Neural cell (in vitro differentiated cells): ENCODE measurements around the gene C1orf210. TPM values are rescaled to one million over a fixed set of nuclear protein-coding genes. Genes with fewer than 3 reads are reported as not detected.

Source experiments
- H2AFZ ChIP-seq: fragments of 200-600, 300-800 bp; sonication (generic), shearing (Covaris generic); 2 replicates; pipeline ENCODE4 v1.6.0; 2014; ENCODE audit warnings: low read depth, mild to moderate bottlenecking, antibody characterized with exemption, low read length, moderate library complexity
- H3F3A ChIP-seq: fragments of 200-600 bp; shearing (Covaris generic); 2 replicates; pipeline ENCODE4 v1.6.1; 2016; ENCODE audit warnings: mild to moderate bottlenecking, moderate library complexity, mixed read lengths, antibody characterized with exemption, low read length; ENCODE audit not compliant: insufficient read depth, poor library complexity, severe bottlenecking
- H3K27ac ChIP-seq: fragments of 200-600, 300-800 bp; sonication (generic), shearing (Covaris generic); 2 replicates; pipeline ENCODE4 v1.5.1; 2014; ENCODE audit warnings: mild to moderate bottlenecking, low read length, moderate library complexity
- H3K27me3 ChIP-seq: fragments of 300-800, 200-600 bp; sonication (generic), shearing (Covaris generic); 2 replicates; pipeline ENCODE4 v1.6.0; 2014; ENCODE audit warnings: mild to moderate bottlenecking, low read depth, low read length, moderate library complexity; ENCODE audit not compliant: insufficient read depth
- H3K36me3 ChIP-seq: fragments of 300-800, 200-600 bp; sonication (generic), shearing (Covaris generic); 2 replicates; pipeline ENCODE4 v1.5.1; 2014; ENCODE audit warnings: mild to moderate bottlenecking, antibody characterized with exemption, low read length, moderate library complexity; ENCODE audit not compliant: insufficient read depth
- H3K4me2 ChIP-seq: fragments of 300-800, 200-600 bp; sonication (generic), shearing (Covaris generic); 2 replicates; pipeline ENCODE4 v1.6.0; 2014; ENCODE audit warnings: mild to moderate bottlenecking, low read length
- H3K4me3 ChIP-seq: fragments of 300-800, 200-600 bp; sonication (generic), shearing (Covaris generic); 2 replicates; pipeline ENCODE4 v1.5.1; 2014; ENCODE audit warnings: mild to moderate bottlenecking, low read length, moderate library complexity
- H3K79me2 ChIP-seq: fragments of 200-600 bp; shearing (Covaris generic); replicated peaks from 2 replicates; pipeline ENCODE4 v1.6.0; 2014; ENCODE audit warnings: mild to moderate bottlenecking, low read length, moderate library complexity; ENCODE audit not compliant: insufficient read depth
- H3K9ac ChIP-seq: fragments of 300-800, 200-600 bp; sonication (generic), shearing (Covaris generic); 2 replicates; pipeline ENCODE4 v1.6.1; 2016; ENCODE audit warnings: mild to moderate bottlenecking, low read length, mixed read lengths
- H3K9me2 ChIP-seq: fragments of 200-600 bp; shearing (Covaris generic); 2 replicates; pipeline ENCODE4 v1.6.1; 2016; ENCODE audit warnings: mild to moderate bottlenecking, low read length, mixed read lengths; ENCODE audit not compliant: insufficient read depth
- H3K9me3 ChIP-seq: fragments of 200-600, 300-800 bp; sonication (generic), shearing (Covaris generic); 2 replicates; pipeline ENCODE4 v1.6.1; 2016; ENCODE audit warnings: mild to moderate bottlenecking, mixed run types, low read length, moderate library complexity, mixed read lengths
- H4K20me1 ChIP-seq: fragments of 200-600 bp; shearing (Covaris generic); 2 replicates; pipeline ENCODE4 v1.6.1; 2016; ENCODE audit warnings: mild to moderate bottlenecking, mixed run types; ENCODE audit not compliant: insufficient read depth
- CTCF ChIP-seq: fragments of 450-650 bp; IDR thresholded peaks from 2 replicates; pipeline ENCODE4 v1.5.1; 2014; ENCODE audit warnings: antibody characterized with exemption, mild to moderate bottlenecking, moderate library complexity; ENCODE audit not compliant: poor library complexity, severe bottlenecking
- EP300 ChIP-seq: fragments of 450-650 bp; conservative IDR thresholded peaks from 2 replicates; pipeline ENCODE4 v1.6.1; 2014; ENCODE audit warnings: antibody characterized with exemption, mild to moderate bottlenecking, moderate library complexity; ENCODE audit not compliant: poor library complexity, severe bottlenecking
- EZH2 ChIP-seq: fragments of 200-600, 300-800 bp; shearing (Covaris generic), sonication (generic); IDR thresholded peaks from 2 replicates; pipeline ENCODE4 v1.6.1; 2014; ENCODE audit warnings: antibody characterized with exemption, low read length, borderline replicate concordance, mild to moderate bottlenecking; ENCODE audit not compliant: insufficient read depth, poor library complexity, severe bottlenecking
- MXI1 ChIP-seq: fragments of 450-650 bp; conservative IDR thresholded peaks from 2 replicates; pipeline ENCODE4 v1.6.1; 2014; ENCODE audit warnings: antibody characterized with exemption, mild to moderate bottlenecking; ENCODE audit not compliant: poor library complexity, severe bottlenecking
- POLR2AphosphoS5 ChIP-seq: IDR thresholded peaks from 2 replicates; pipeline ENCODE4 v1.6.1; 2012
- RAD21 ChIP-seq: fragments of 450-650 bp; conservative IDR thresholded peaks from 2 replicates; pipeline ENCODE4 v1.6.1; 2014; ENCODE audit warnings: antibody characterized with exemption, mild to moderate bottlenecking, moderate library complexity
- REST ChIP-seq: IDR thresholded peaks from 2 replicates; pipeline ENCODE4 v1.6.1; 2012; ENCODE audit warnings: borderline replicate concordance
- SMC3 ChIP-seq: fragments of 450-650 bp; conservative IDR thresholded peaks from 2 replicates; pipeline ENCODE4 v1.6.1; 2014; ENCODE audit warnings: antibody characterized with exemption, mild to moderate bottlenecking, moderate library complexity; ENCODE audit not compliant: poor library complexity
- TAF1 ChIP-seq: IDR thresholded peaks from 2 replicates; pipeline ENCODE4 v1.6.1; 2012; ENCODE audit warnings: low read depth
- polyA plus RNA-seq: library from polyadenylated mRNA; depleted of rRNA; stranded (reverse); fragments of >200 nt; gene quantifications from 2 replicates; pipeline ENCODE4 v1.2.3, GENCODE V29; 2014

Gene C1orf210
- polyA plus RNA-seq, 1 donor from 2014 or later: not detected

GRCh38 chr1:43316738-43317520 lies 31.5 kb upstream of the C1orf210 start:
- no peaks in the 10 kb centered on the region for H3F3A ChIP-seq
- H4K20me1 ChIP-seq: no peaks in the 10 kb centered on the region
- no peak overlapping the region for H3K9ac ChIP-seq
- no peak overlapping the region for H3K27ac ChIP-seq
- H3K9me3 ChIP-seq: no peaks in the 10 kb centered on the region
- H3K27me3 ChIP-seq: no peaks in the 10 kb centered on the region
- no peaks in the 10 kb centered on the region for H3K79me2 ChIP-seq
- no peak overlapping the region for H2AFZ ChIP-seq
- H3K4me2 ChIP-seq: no peak overlapping the region
- no peak overlapping the region for H3K4me3 ChIP-seq
- H3K36me3 ChIP-seq: no peaks in the 10 kb centered on the region
- no peaks in the 10 kb centered on the region for H3K9me2 ChIP-seq
- TF ChIP-seq MXI1: no peak

DNA sequence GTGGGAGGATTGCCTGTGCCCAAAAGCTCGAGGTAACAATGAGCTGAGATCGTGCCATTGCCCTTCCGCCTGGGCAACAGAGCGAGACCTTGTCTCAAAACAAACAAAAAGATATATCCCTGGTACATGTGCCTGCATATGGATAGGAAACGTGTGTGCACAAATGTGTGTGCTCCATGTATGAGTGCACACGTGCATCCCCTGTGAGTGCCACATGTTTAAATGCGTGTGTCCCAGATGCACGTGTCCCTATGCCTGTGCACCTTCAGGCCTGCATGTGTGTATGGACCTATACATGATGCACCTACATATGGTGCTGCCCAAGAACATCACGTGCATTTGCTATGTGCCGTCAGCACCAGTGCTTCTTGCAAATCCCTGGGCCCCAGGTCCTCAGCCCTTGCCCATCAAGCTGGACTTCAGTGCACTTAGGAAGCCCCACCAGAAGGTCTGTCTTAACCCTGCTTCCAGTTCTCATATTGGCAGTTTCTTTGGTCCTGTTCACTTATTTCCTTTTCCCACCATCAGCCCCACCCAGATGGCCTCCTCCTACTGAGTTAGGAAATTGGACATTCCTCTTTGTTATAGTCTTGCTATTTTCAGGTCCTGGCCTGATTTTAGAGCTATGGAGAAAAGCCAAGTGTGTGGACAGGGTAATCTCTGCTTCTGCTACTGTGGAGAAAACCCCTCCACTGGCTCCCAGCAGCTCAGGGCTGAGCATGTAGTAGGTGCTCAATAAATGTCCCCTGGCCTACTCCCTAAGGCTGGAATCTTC lies 30.8 kb upstream of the C1orf210 start:
- Histone ChIP-seq H2AFZ (no peak overlapping the region), H3K27ac (no peak overlapping the region), H3K27me3 (no peaks in the 10 kb centered on the region), H3K36me3 (no peaks in the 10 kb centered on the region), H3F3A (no peaks in the 10 kb centered on the region), H3K9me3 (no peaks in the 10 kb centered on the region), H3K4me3 (no peak overlapping the region), H4K20me1 (no peaks in the 10 kb centered on the region), H3K9ac (no peak overlapping the region), H3K9me2 (no peaks in the 10 kb centered on the region), H3K79me2 (no peaks in the 10 kb centered on the region), H3K4me2 (no peak overlapping the region)
- TF ChIP-seq POLR2AphosphoS5 (no peak), MXI1 (no peak), CTCF (no peak), TAF1 (no peak), RAD21 (no peak), SMC3 (no peak), EP300 (no peak), REST (no peak), EZH2 (no peak)
